ENCODE results near the gene TMEM205.

Gene TMEM205

GRCh38 chr19:11375143-11375948 is 29.3 kb upstream of the TMEM205 start:
- Histone ChIP-seq H4K20me1 (ENCODE audit: insufficient read depth, low read length, poor library complexity, severe bottlenecking) (peaks cover 5% of the 10 kb centered on the region), H3F3A (ENCODE audit: low read depth) (no peaks in the 10 kb centered on the region), H3K9me2 (replicated peaks; ENCODE audit: low read depth, low read length) (no peaks in the 10 kb centered on the region), H3K36me3 (ENCODE audit: insufficient read depth, low read length) (no peaks in the 10 kb centered on the region), H3K4me2 (ENCODE audit: low read depth, low read length, poor library complexity, severe bottlenecking) (peak overlapping the region; percentile 92), H3K4me3 (ENCODE audit: low read length, poor library complexity, severe bottlenecking) (peak overlapping the region; percentile 90), H3K27me3 (ENCODE audit: insufficient read depth, low read length, poor library complexity, severe bottlenecking) (no peaks in the 10 kb centered on the region), H3K79me2 (ENCODE audit: insufficient read depth, low read length) (peaks cover 20% of the 10 kb centered on the region; the same call in 1 of the 2 replicates), H2AFZ (ENCODE audit: low read length) (peak overlapping the region; percentile 61), H3K4me1 (ENCODE audit: insufficient read depth, low read length, poor library complexity, severe bottlenecking) (peaks cover 33% of the 10 kb centered on the region), H3K9ac (ENCODE audit: low read depth, low read length, poor library complexity, severe bottlenecking) (peak overlapping the region; percentile 93), H3K9me3 (ENCODE audit: insufficient read depth, low read depth, low read length) (no peaks in the 10 kb centered on the region)
- TF ChIP-seq, protein P1, sequence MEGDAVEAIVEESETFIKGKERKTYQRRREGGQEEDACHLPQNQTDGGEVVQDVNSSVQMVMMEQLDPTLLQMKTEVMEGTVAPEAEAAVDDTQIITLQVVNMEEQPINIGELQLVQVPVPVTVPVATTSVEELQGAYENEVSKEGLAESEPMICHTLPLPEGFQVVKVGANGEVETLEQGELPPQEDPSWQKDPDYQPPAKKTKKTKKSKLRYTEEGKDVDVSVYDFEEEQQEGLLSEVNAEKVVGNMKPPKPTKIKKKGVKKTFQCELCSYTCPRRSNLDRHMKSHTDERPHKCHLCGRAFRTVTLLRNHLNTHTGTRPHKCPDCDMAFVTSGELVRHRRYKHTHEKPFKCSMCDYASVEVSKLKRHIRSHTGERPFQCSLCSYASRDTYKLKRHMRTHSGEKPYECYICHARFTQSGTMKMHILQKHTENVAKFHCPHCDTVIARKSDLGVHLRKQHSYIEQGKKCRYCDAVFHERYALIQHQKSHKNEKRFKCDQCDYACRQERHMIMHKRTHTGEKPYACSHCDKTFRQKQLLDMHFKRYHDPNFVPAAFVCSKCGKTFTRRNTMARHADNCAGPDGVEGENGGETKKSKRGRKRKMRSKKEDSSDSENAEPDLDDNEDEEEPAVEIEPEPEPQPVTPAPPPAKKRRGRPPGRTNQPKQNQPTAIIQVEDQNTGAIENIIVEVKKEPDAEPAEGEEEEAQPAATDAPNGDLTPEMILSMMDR (conservative IDR thresholded peaks at IDR 0.05; ENCODE audit: low read length): no peak
- TF ChIP-seq EZH2phosphoT487 (IDR thresholded peaks at IDR 0.05; ENCODE audit: borderline replicate concordance): no peak

GRCh38 chr19:11374433-11375142 is 28.5 kb upstream of the TMEM205 start, which contains the start of gene SWSAP1:
SWSAP1 (plus strand) TSS chr19:11374666; CDS start chr19:11374681, 15 bp downstream.
- H2AFZ ChIP-seq (ENCODE audit: low read length): peak within 1 kb of the TSS; percentile 74
- no peaks in the 10 kb centered on the region for H3F3A ChIP-seq (ENCODE audit: low read depth)
- H3K4me3 ChIP-seq (ENCODE audit: low read length, poor library complexity, severe bottlenecking): peak within 1 kb of the TSS; percentile 90
- no peaks in the 10 kb centered on the region for H3K27me3 ChIP-seq (ENCODE audit: insufficient read depth, low read length, poor library complexity, severe bottlenecking)
- no peaks in the 10 kb centered on the region for H3K9me3 ChIP-seq (ENCODE audit: insufficient read depth, low read depth, low read length)
- H3K4me2 ChIP-seq (ENCODE audit: low read depth, low read length, poor library complexity, severe bottlenecking): peak within 1 kb of the TSS; percentile 92
- H3K36me3 ChIP-seq (ENCODE audit: insufficient read depth, low read length): no peaks in the 10 kb centered on the region
- TF ChIP-seq, protein P1 (conservative IDR thresholded peaks at IDR 0.05; ENCODE audit: low read length): no peak
- peaks cover 20% of the 10 kb centered on the region; the same call in 1 of the 2 replicates for H3K79me2 ChIP-seq (ENCODE audit: insufficient read depth, low read length)
- peaks cover 33% of the 10 kb centered on the region for H3K4me1 ChIP-seq (ENCODE audit: insufficient read depth, low read length, poor library complexity, severe bottlenecking)
- peaks cover 5% of the 10 kb centered on the region for H4K20me1 ChIP-seq (ENCODE audit: insufficient read depth, low read length, poor library complexity, severe bottlenecking)
- peak within 1 kb of the TSS; percentile 93 for H3K9ac ChIP-seq (ENCODE audit: low read depth, low read length, poor library complexity, severe bottlenecking)
- H3K9me2 ChIP-seq (replicated peaks; ENCODE audit: low read depth, low read length): no peaks in the 10 kb centered on the region

GRCh38 chr19:11373885-11374432 is 27.9 kb upstream of the TMEM205 start:
- H3K36me3 ChIP-seq (ENCODE audit: insufficient read depth, low read length): no peaks in the 10 kb centered on the region
- H2AFZ ChIP-seq (ENCODE audit: low read length): no peak overlapping the region
- H3K9me3 ChIP-seq (ENCODE audit: insufficient read depth, low read depth, low read length): no peaks in the 10 kb centered on the region
- TF ChIP-seq EZH2phosphoT487 (IDR thresholded peaks at IDR 0.05; ENCODE audit: borderline replicate concordance): no peak
- TF ChIP-seq, protein P1 (conservative IDR thresholded peaks at IDR 0.05; ENCODE audit: low read length): no peak
- H3K4me1 ChIP-seq (ENCODE audit: insufficient read depth, low read length, poor library complexity, severe bottlenecking): peaks cover 33% of the 10 kb centered on the region
- H3F3A ChIP-seq (ENCODE audit: low read depth): no peaks in the 10 kb centered on the region
- H3K79me2 ChIP-seq (ENCODE audit: insufficient read depth, low read length): peaks cover 20% of the 10 kb centered on the region; the same call in 1 of the 2 replicates
- H3K4me3 ChIP-seq (ENCODE audit: low read length, poor library complexity, severe bottlenecking): peak overlapping the region; percentile 90
- H4K20me1 ChIP-seq (ENCODE audit: insufficient read depth, low read length, poor library complexity, severe bottlenecking): peaks cover 5% of the 10 kb centered on the region
- no peaks in the 10 kb centered on the region for H3K9me2 ChIP-seq (replicated peaks; ENCODE audit: low read depth, low read length)
- H3K27me3 ChIP-seq (ENCODE audit: insufficient read depth, low read length, poor library complexity, severe bottlenecking): no peaks in the 10 kb centered on the region
- peak overlapping the region; percentile 77 for H3K4me2 ChIP-seq (ENCODE audit: low read depth, low read length, poor library complexity, severe bottlenecking)
- H3K9ac ChIP-seq (ENCODE audit: low read depth, low read length, poor library complexity, severe bottlenecking): peak overlapping the region; percentile 93
